Activated naive CD8-positive, alpha-beta T cell (primary cell): ENCODE data around the gene TBX15.

Source experiments
- H3K27ac Mint-ChIP-seq: one replicate; pipeline ENCODE4 v1.8.0; 2021; ENCODE audit warnings: mixed read lengths
- H3K27me3 Mint-ChIP-seq: one replicate; pipeline ENCODE4 v1.8.0; 2021; ENCODE audit warnings: mixed read lengths
- H3K36me3 Mint-ChIP-seq: one replicate; pipeline ENCODE4 v1.8.0; 2021; ENCODE audit warnings: mixed read lengths
- H3K4me1 Mint-ChIP-seq: one replicate; pipeline ENCODE4 v1.8.0; 2021; ENCODE audit warnings: low read depth, mixed read lengths
- H3K4me3 Mint-ChIP-seq: one replicate; pipeline ENCODE4 v1.8.0; 2021; ENCODE audit warnings: mild to moderate bottlenecking, mixed read lengths
- H3K9me3 Mint-ChIP-seq: one replicate; pipeline ENCODE4 v1.8.0; 2021; ENCODE audit warnings: low read depth, mixed read lengths

Gene TBX15

GRCh38 chr1:118993700-118994026, 5.5 kb upstream of the TBX15 start:
- H3K4me1 Mint-ChIP-seq: peaks cover 8% of the 10 kb centered on the region
- no peaks in the 10 kb centered on the region for H3K36me3 Mint-ChIP-seq
- H3K9me3 Mint-ChIP-seq: no peaks in the 10 kb centered on the region
- peaks cover 54% of the 10 kb centered on the region for H3K27me3 Mint-ChIP-seq
- no peak overlapping the region for H3K4me3 Mint-ChIP-seq
- no peak overlapping the region for H3K27ac Mint-ChIP-seq

- peaks cover 55% of the 10 kb centered on the region for H3K27me3 Mint-ChIP-seq
- H3K36me3 Mint-ChIP-seq: no peaks in the 10 kb centered on the region
- peaks cover 12% of the 10 kb centered on the region for H3K4me1 Mint-ChIP-seq
- H3K9me3 Mint-ChIP-seq: no peaks in the 10 kb centered on the region
- no peak overlapping the region for H3K4me3 Mint-ChIP-seq
- no peak overlapping the region for H3K27ac Mint-ChIP-seq
Observed at GRCh38 chr1:118992868-118993699, 4.9 kb upstream of the TBX15 start.

GRCh38 chr1:118992237-118992825, 4.2 kb upstream of the TBX15 start:
- Mint-ChIP-seq H3K27me3 (peaks cover 50% of the 10 kb centered on the region), H3K36me3 (no peaks in the 10 kb centered on the region), H3K27ac (peak overlapping the region; percentile 70), H3K4me1 (peaks cover 14% of the 10 kb centered on the region), H3K9me3 (no peaks in the 10 kb centered on the region), H3K4me3 (no peak overlapping the region)

- Mint-ChIP-seq H3K9me3 (no peaks in the 10 kb centered on the region), H3K27ac (no peak overlapping the region), H3K4me3 (no peak overlapping the region), H3K27me3 (peaks cover 55% of the 10 kb centered on the region), H3K36me3 (no peaks in the 10 kb centered on the region), H3K4me1 (peaks cover 21% of the 10 kb centered on the region)
Observed at GRCh38 chr1:118991448-118991847, 3.3 kb upstream of the TBX15 start.

GRCh38 chr1:118990513-118991152, 2.5 kb upstream of the TBX15 start:
- H3K4me3 Mint-ChIP-seq: no peak overlapping the region
- H3K27ac Mint-ChIP-seq: no peak overlapping the region
- H3K36me3 Mint-ChIP-seq: no peaks in the 10 kb centered on the region
- H3K27me3 Mint-ChIP-seq: peaks cover 57% of the 10 kb centered on the region
- peaks cover 25% of the 10 kb centered on the region for H3K4me1 Mint-ChIP-seq
- no peaks in the 10 kb centered on the region for H3K9me3 Mint-ChIP-seq

- Mint-ChIP-seq H3K36me3 (no peaks in the 10 kb centered on the region), H3K4me1 (peaks cover 32% of the 10 kb centered on the region), H3K9me3 (no peaks in the 10 kb centered on the region), H3K27ac (no peak overlapping the region), H3K4me3 (no peak overlapping the region), H3K27me3 (peaks cover 56% of the 10 kb centered on the region)
Observed at GRCh38 chr1:118989878-118990378, 1.8 kb upstream of the TBX15 start.

- Mint-ChIP-seq H3K36me3 (no peaks in the 10 kb centered on the region), H3K4me3 (no peak overlapping the region), H3K9me3 (no peaks in the 10 kb centered on the region), H3K27me3 (peaks cover 56% of the 10 kb centered on the region), H3K4me1 (peaks cover 36% of the 10 kb centered on the region), H3K27ac (no peak overlapping the region)
Observed at GRCh38 chr1:118989006-118989815, 1.1 kb upstream of the TBX15 start.

- Mint-ChIP-seq H3K27me3 (peaks cover 64% of the 10 kb centered on the region), H3K36me3 (peaks cover 3% of the 10 kb centered on the region), H3K4me3 (peak overlapping the region; percentile 63), H3K4me1 (peaks cover 45% of the 10 kb centered on the region), H3K9me3 (no peaks in the 10 kb centered on the region), H3K27ac (no peak overlapping the region)
Observed at GRCh38 chr1:118987468-118988185, 516 bp downstream of the TBX15 start.

- H3K9me3 Mint-ChIP-seq: no peaks in the 10 kb centered on the region
- peaks cover 65% of the 10 kb centered on the region for H3K27me3 Mint-ChIP-seq
- peak overlapping the region; percentile 63 for H3K4me3 Mint-ChIP-seq
- H3K36me3 Mint-ChIP-seq: peaks cover 4% of the 10 kb centered on the region
- no peak overlapping the region for H3K27ac Mint-ChIP-seq
- peaks cover 45% of the 10 kb centered on the region for H3K4me1 Mint-ChIP-seq
Observed at GRCh38 chr1:118986555-118987467, 1.3 kb downstream of the TBX15 start.

GRCh38 chr1:118985640-118986554, 2.2 kb downstream of the TBX15 start:
- Mint-ChIP-seq H3K36me3 (peaks cover 4% of the 10 kb centered on the region), H3K27ac (no peak overlapping the region), H3K9me3 (no peaks in the 10 kb centered on the region), H3K4me3 (peak overlapping the region; percentile 72), H3K27me3 (peaks cover 60% of the 10 kb centered on the region), H3K4me1 (peaks cover 45% of the 10 kb centered on the region)

- peaks cover 4% of the 10 kb centered on the region for H3K36me3 Mint-ChIP-seq
- H3K27ac Mint-ChIP-seq: no peak overlapping the region
- H3K4me3 Mint-ChIP-seq: peak overlapping the region; percentile 72
- H3K4me1 Mint-ChIP-seq: peaks cover 48% of the 10 kb centered on the region
- H3K27me3 Mint-ChIP-seq: peaks cover 61% of the 10 kb centered on the region
- H3K9me3 Mint-ChIP-seq: no peaks in the 10 kb centered on the region
Observed at GRCh38 chr1:118984722-118985639, 3.2 kb downstream of the TBX15 start.
